Measurements from ENCODE around the gene WDR91.
A peak's percentile ranks its signal among the peaks of the same experiment; 100 is the strongest.

The WDR91 gene

DNA sequence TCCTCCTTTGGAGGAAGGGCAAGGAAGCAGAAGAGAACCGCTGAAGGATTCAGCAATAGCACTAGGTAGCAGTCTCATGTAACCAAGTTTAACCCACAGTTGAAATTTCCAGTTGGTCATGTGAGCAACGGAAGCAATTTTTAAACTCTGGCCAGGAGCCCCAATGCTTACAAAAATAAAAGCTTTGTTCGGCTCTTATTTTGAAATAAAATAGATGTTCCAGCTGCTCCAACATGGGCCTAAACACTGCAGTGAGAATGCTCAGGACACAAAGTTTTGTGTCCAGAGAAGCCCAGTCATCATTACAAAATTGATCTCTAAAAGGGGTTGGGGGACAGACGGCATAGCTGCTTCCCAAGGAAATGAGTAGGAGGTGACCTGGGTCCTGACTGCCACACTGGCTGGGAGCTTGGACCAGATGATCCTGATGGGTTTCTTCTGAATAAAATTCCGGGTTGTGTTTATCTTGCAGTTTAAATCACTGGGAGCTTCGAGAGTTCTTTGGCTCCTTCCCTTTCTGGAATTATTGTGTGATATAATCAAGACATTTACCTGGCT, 63.9 kb downstream of the WDR91 start:
- peak overlapping the region; percentile 53; the same call in 1 of the 2 replicates for H3K27ac ChIP-seq
- TF ChIP-seq ZFX (IDR thresholded peaks at IDR 0.05): no peak
- TF ChIP-seq, protein P1, sequence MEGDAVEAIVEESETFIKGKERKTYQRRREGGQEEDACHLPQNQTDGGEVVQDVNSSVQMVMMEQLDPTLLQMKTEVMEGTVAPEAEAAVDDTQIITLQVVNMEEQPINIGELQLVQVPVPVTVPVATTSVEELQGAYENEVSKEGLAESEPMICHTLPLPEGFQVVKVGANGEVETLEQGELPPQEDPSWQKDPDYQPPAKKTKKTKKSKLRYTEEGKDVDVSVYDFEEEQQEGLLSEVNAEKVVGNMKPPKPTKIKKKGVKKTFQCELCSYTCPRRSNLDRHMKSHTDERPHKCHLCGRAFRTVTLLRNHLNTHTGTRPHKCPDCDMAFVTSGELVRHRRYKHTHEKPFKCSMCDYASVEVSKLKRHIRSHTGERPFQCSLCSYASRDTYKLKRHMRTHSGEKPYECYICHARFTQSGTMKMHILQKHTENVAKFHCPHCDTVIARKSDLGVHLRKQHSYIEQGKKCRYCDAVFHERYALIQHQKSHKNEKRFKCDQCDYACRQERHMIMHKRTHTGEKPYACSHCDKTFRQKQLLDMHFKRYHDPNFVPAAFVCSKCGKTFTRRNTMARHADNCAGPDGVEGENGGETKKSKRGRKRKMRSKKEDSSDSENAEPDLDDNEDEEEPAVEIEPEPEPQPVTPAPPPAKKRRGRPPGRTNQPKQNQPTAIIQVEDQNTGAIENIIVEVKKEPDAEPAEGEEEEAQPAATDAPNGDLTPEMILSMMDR (conservative IDR thresholded peaks at IDR 0.05): no peak

DNA sequence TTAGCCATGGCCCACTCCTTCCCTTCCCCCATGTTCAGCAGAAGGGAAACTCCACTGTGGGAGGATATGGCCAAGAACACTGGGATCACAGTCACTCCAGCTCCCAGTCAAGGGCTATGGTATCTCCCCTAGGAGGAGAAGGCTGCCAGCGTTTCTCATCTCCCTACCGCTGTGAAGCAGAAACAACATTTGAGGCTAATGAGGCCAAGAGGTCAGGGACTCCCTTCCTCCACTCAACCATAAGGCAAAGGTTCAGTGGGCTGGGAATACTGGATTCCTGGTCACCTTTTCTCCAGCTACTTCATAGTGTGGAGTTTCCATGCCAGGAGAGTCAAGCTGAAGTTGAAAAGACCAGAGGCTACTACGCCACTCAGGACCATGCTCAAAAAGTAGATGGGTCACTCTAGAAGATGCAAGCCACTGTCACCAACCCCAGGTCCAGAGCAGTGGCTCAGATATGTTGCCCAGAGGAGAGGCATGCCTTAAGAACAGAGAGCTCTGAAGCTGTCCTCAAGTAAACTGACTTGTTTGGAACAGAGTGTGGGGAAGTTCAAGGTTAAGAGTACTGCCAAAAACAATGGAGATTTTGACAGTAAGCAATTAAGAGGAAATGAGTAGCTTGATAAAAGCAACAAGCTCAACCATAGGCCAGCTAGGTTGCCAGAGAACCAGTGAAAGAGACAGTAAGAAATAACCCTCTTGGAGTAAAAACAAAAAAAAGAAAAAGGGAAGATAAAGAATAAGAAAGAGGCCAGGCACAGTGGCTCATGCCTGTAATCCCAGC, 67.2 kb downstream of the WDR91 start:
- H3K27ac ChIP-seq: no peak overlapping the region
- no peak for TF ChIP-seq ZFX (IDR thresholded peaks at IDR 0.05)
- TF ChIP-seq, protein P1 (conservative IDR thresholded peaks at IDR 0.05): no peak

Data from C4-2B (cell line).